ENCODE measurements around the gene SMIM28. TPM values are rescaled to one million over a fixed set of nuclear protein-coding genes. Genes with fewer than 3 reads are reported as not detected.

Gene SMIM28
- total and polyA plus RNA-seq, 2 donors from 2014 or later, result not detected

DNA sequence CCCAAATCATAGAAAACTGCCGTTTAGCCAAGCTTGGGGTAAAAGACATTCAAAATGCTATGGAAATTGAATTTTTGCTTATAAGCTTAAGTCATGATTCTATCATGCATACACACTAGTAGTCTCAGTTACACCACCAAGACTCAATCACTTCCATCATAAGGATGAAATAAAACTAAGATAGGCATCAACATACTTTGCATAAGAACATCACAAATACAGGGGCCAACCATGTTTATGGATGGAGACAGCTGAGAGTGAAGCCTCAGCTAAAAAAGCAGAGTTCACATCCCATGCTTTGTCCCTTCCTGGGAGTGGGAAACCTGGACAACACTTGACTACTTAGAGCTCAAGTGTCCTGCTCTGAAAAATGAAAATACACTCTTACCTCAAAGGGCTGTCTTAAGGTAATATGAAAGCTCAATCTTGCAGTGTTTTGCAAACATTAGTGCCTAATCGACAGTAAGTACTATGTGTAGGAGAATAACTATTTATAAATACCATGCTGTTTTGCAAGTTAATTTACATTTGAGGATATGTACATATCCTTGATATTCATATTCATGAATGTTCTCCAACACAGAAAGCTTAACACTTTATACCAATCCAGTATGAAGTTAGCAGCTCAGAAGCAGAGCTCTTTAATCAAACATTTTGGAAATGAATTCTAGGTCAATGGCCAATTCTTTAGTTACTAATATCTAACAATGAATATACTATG, 32.0 kb upstream of the SMIM28 start:
- Histone ChIP-seq H3K36me3 (ENCODE audit: control insufficient read depth in 2 of 3, insufficient read depth in 3 of 3, low read length in 3 of 3) (no peaks in the 10 kb centered on the region), H3K9ac (ENCODE audit: low read length in 3 of 3) (no peak overlapping the region), H3K4me1 (ENCODE audit: control insufficient read depth in 2 of 3, insufficient read depth in 2 of 3, low read depth in 1 of 3, low read length in 3 of 3) (no peaks in the 10 kb centered on the region), H3K9me3 (ENCODE audit: control insufficient read depth in 2 of 3, insufficient read depth in 1 of 3, low read length in 3 of 3) (no peaks in the 10 kb centered on the region), H3K27me3 (ENCODE audit: control insufficient read depth, insufficient read depth, low read length) (no peaks in the 10 kb centered on the region), H3K4me3 (ENCODE audit: low read length in 3 of 3) (no peak overlapping the region), H3K27ac (ENCODE audit: low read depth in 2 of 2, low read length in 2 of 2) (no peak overlapping the region)
- intact Hi-C loops (cut with DNase I), result no loop called here
- DNase-seq (no peak), FAIRE-seq (no peak)
- TF ChIP-seq, protein P1, sequence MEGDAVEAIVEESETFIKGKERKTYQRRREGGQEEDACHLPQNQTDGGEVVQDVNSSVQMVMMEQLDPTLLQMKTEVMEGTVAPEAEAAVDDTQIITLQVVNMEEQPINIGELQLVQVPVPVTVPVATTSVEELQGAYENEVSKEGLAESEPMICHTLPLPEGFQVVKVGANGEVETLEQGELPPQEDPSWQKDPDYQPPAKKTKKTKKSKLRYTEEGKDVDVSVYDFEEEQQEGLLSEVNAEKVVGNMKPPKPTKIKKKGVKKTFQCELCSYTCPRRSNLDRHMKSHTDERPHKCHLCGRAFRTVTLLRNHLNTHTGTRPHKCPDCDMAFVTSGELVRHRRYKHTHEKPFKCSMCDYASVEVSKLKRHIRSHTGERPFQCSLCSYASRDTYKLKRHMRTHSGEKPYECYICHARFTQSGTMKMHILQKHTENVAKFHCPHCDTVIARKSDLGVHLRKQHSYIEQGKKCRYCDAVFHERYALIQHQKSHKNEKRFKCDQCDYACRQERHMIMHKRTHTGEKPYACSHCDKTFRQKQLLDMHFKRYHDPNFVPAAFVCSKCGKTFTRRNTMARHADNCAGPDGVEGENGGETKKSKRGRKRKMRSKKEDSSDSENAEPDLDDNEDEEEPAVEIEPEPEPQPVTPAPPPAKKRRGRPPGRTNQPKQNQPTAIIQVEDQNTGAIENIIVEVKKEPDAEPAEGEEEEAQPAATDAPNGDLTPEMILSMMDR (IDR thresholded peaks at IDR 0.05; ENCODE audit: borderline replicate concordance, extremely low read depth, insufficient read depth), result no peak

DNA sequence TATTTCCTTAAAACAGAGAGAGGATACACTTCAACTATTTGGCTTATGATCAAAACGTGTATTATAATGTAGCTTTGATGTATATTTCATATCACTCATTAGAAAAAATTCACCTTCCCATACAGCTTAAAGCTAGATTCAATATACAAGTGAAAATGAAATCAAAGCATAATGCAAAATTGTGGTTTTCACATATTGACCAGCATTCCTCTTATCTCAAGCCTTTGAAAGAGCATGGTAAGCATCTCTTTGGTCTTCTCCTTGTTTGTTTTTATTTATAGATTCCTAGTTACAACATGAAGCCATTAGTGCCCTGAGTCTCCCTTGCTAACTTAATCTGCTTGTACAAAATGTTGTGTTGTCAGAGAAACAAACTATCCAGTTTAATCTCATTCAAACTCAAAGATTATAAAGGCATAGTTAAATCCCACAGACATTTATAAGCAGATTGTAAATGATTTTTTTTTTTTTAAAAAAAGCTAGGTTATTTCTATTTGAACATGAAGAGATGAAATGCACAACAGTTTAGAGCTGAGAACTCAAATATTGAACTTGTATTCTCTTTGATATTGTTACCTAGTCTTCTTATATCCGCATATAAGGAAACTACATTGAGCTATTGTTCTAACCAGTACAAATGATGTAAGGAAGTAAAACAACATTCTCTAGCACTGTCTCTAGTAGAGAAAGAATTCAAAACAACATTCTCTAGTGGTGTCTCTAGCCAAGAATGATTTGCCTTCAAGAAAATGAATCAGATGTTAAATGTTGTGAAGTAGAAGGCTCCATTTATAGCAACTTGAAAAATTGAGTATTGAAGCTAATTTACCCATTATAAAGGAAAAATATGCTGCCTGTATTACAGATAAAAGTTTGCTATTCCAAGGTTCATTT, 31.2 kb upstream of the SMIM28 start:
- TF ChIP-seq, protein P1 (IDR thresholded peaks at IDR 0.05; ENCODE audit: borderline replicate concordance, extremely low read depth, insufficient read depth), result no peak
- intact Hi-C loops (cut with DNase I), result no loop called here
- Histone ChIP-seq H3K27ac (ENCODE audit: low read depth in 2 of 2, low read length in 2 of 2) (no peak overlapping the region), H3K27me3 (ENCODE audit: control insufficient read depth, insufficient read depth, low read length) (no peaks in the 10 kb centered on the region), H3K36me3 (ENCODE audit: control insufficient read depth in 2 of 3, insufficient read depth in 3 of 3, low read length in 3 of 3) (no peaks in the 10 kb centered on the region), H3K9ac (ENCODE audit: low read length in 3 of 3) (no peak overlapping the region), H3K4me3 (ENCODE audit: low read length in 3 of 3) (no peak overlapping the region), H3K4me1 (ENCODE audit: control insufficient read depth in 2 of 3, insufficient read depth in 2 of 3, low read depth in 1 of 3, low read length in 3 of 3) (no peaks in the 10 kb centered on the region), H3K9me3 (ENCODE audit: control insufficient read depth in 2 of 3, insufficient read depth in 1 of 3, low read length in 3 of 3) (no peaks in the 10 kb centered on the region)
- DNase-seq (no peak), FAIRE-seq (no peak)

DNA sequence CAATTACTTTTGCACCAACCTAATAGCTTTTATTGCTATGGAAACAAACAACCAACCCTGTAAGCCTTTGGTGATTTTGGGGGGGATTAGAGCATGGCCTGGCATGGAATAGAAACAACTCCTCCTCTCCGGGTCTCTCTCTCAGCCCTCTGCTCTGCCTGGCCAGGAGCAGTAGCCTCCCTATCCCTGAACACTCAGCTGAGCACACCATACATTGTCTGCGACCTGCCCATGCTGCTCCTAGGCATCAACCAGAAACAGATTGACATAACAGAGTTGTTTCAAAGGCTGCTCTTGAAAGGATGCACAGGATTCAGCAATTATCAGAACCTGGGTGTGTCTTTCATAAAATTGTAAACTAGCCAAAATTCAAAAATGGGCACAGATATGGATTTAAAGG, 29.8 kb upstream of the SMIM28 start:
- no peaks in the 10 kb centered on the region for H3K9me3 ChIP-seq (ENCODE audit: control insufficient read depth in 2 of 3, insufficient read depth in 1 of 3, low read length in 3 of 3)
- intact Hi-C loops (cut with DNase I), result no loop called here
- no peaks in the 10 kb centered on the region for H3K36me3 ChIP-seq (ENCODE audit: control insufficient read depth in 2 of 3, insufficient read depth in 3 of 3, low read length in 3 of 3)
- DNase-seq (no peak), FAIRE-seq (no peak)
- no peaks in the 10 kb centered on the region for H3K4me1 ChIP-seq (ENCODE audit: control insufficient read depth in 2 of 3, insufficient read depth in 2 of 3, low read depth in 1 of 3, low read length in 3 of 3)
- H3K4me3 ChIP-seq (ENCODE audit: low read length in 3 of 3), result no peak overlapping the region
- no peaks in the 10 kb centered on the region for H3K27me3 ChIP-seq (ENCODE audit: control insufficient read depth, insufficient read depth, low read length)
- no peak overlapping the region for H3K9ac ChIP-seq (ENCODE audit: low read length in 3 of 3)
- no peak overlapping the region for H3K27ac ChIP-seq (ENCODE audit: low read depth in 2 of 2, low read length in 2 of 2)
- TF ChIP-seq, protein P1 (IDR thresholded peaks at IDR 0.05; ENCODE audit: borderline replicate concordance, extremely low read depth, insufficient read depth), result no peak
